H1 (cell line): ENCODE data around the gene SMIM13. TPM values are rescaled to one million over a fixed set of nuclear protein-coding genes. Genes with fewer than 3 reads are reported as not detected.
"Not testable (repeated sequence)": the region's sequence is repeated elsewhere in the genome, so short reads cannot be mapped to it uniquely, and the experiment has no call there.

ENCODE experiments used
- CTCF ChIA-PET: fragments of 300-600 bp; sonication (Branson Sonifier 250); formaldehyde crosslinking; loops from one replicate; lab custom pipeline; 2021; ENCODE audit not compliant: partially characterized antibody; lab: Charles Lee
- POLR2A ChIA-PET: fragments of 300-600 bp; sonication (Branson Sonifier 250); formaldehyde crosslinking; loops from one replicate; lab custom pipeline; 2021; ENCODE audit warnings: inconsistent platforms; ENCODE audit not compliant: partially characterized antibody; lab: Charles Lee
- DNase-seq, 2 experiments: peaks; one replicate each; pipeline versions ENCODE4 v3.0.0 to v3.0.0-alpha.2; 2010 to 2022; ENCODE audit warnings: low spot score in 2 of 2, low read depth in 1 of 2, mixed read lengths in 1 of 2
- FAIRE-seq: peaks from 2 replicates; lab custom pipeline; 2011; peaks lifted over from hg19 to GRCh38; lab: Jason Lieb, UNC
- H2AFZ ChIP-seq: 2 replicates; pipeline ENCODE4 v1.8.1; 2012; ENCODE audit warnings: low read length, inconsistent platforms
- H2AK5ac ChIP-seq: 2 replicates; pipeline ENCODE4 v1.6.1; 2013; ENCODE audit warnings: low read depth, low read length
- H2BK120ac ChIP-seq: replicated peaks from 2 replicates; pipeline ENCODE3; 2013; ENCODE audit warnings: low read depth, low read length, inconsistent platforms
- H2BK12ac ChIP-seq: 2 replicates; pipeline ENCODE4 v1.6.1; 2013; ENCODE audit warnings: low read depth, low read length
- H2BK15ac ChIP-seq: 2 replicates; pipeline ENCODE4 v1.6.1; 2013; ENCODE audit warnings: low read length
- H2BK20ac ChIP-seq: 2 replicates; pipeline ENCODE4 v1.6.1; 2013; ENCODE audit warnings: low read length
- H2BK5ac ChIP-seq: 2 replicates; pipeline ENCODE4 v1.6.1; 2013; ENCODE audit warnings: low read depth, low read length
- H3K14ac ChIP-seq: 2 replicates; pipeline ENCODE4 v1.6.1; 2013; ENCODE audit warnings: inconsistent platforms; ENCODE audit not compliant: insufficient read length
- H3K18ac ChIP-seq: 2 replicates; pipeline ENCODE4 v1.6.1; 2013; ENCODE audit warnings: low read length; ENCODE audit errors: extremely low read depth
- H3K23ac ChIP-seq: 2 replicates; pipeline ENCODE4 v1.6.1; 2013; ENCODE audit warnings: inconsistent platforms; ENCODE audit not compliant: insufficient read length
- H3K23me2 ChIP-seq: 2 replicates; pipeline ENCODE4 v1.6.1; 2013; ENCODE audit warnings: low read depth, low read length
- H3K27ac ChIP-seq: 2 replicates; pipeline ENCODE4 v1.6.1; 2011; ENCODE audit warnings: low read depth, low read length, inconsistent platforms
- H3K27me3 ChIP-seq, 4 experiments: replicated peaks in 1 of 4; 1 replicate in 1 of 4; 2 replicates in 3 of 4; pipeline versions ENCODE4 v1.6.1 to v1.8.1; 2011 to 2013; ENCODE audit warnings: low read length in 3 of 4, mild to moderate bottlenecking in 3 of 4, inconsistent platforms in 2 of 4, mixed read lengths in 2 of 4, moderate library complexity in 1 of 4; ENCODE audit not compliant: control insufficient read depth in 3 of 4, insufficient read depth in 3 of 4; ENCODE audit errors: extremely low read depth in 1 of 4
- H3K36me3 ChIP-seq, 4 experiments: 2 replicates each; pipeline versions ENCODE4 v1.6.1 to v1.8.1; 2011 to 2013; ENCODE audit warnings: mild to moderate bottlenecking in 4 of 4, low read length in 3 of 4, moderate library complexity in 2 of 4, control low read depth in 1 of 4, inconsistent platforms in 1 of 4; ENCODE audit not compliant: insufficient read depth in 4 of 4, control insufficient read depth in 2 of 4
- H3K4ac ChIP-seq: replicated peaks from 2 replicates; pipeline ENCODE3; 2013; ENCODE audit warnings: low read length, low read depth, mixed read lengths, inconsistent platforms; ENCODE audit not compliant: insufficient read length
- H3K4me1 ChIP-seq, 4 experiments: replicated peaks in 1 of 4; 1 replicate in 1 of 4; 2 replicates in 3 of 4; pipeline versions ENCODE4 v1.6.1 to v1.8.1; 2011 to 2013; ENCODE audit warnings: low read length in 3 of 4, inconsistent platforms in 2 of 4, mixed read lengths in 1 of 4; ENCODE audit not compliant: insufficient read depth in 4 of 4, control insufficient read depth in 3 of 4
- H3K4me2 ChIP-seq, 2 experiments: 2 replicates each; pipeline versions ENCODE4 v1.6.1 to v1.8.1; 2011 to 2013; ENCODE audit warnings: low read depth in 2 of 2, low read length in 2 of 2, control low read depth in 1 of 2, inconsistent platforms in 1 of 2, mild to moderate bottlenecking in 1 of 2; ENCODE audit not compliant: insufficient read depth in 1 of 2
- H3K4me3 ChIP-seq, 4 experiments: fragments of 200-600, 300-600 bp in 1 of 4; sonication (generic), shearing (Covaris generic), sonication (Bioruptor Twin) in 1 of 4; 2 replicates each; pipeline versions ENCODE4 v1.5.1 to v1.8.1; 2011 to 2016; ENCODE audit warnings: low read length in 4 of 4, low read depth in 3 of 4, control low read depth in 2 of 4, inconsistent platforms in 2 of 4, mild to moderate bottlenecking in 2 of 4, mixed read lengths in 1 of 4, moderate library complexity in 1 of 4; ENCODE audit not compliant: insufficient read depth in 2 of 4; ENCODE audit errors: extremely low read depth in 1 of 4
- H3K56ac ChIP-seq: replicated peaks from 2 replicates; pipeline ENCODE3; 2013; ENCODE audit warnings: low read depth, mild to moderate bottlenecking, mixed read lengths, low read length, inconsistent platforms; ENCODE audit not compliant: insufficient read length
- H3K79me1 ChIP-seq: 2 replicates; pipeline ENCODE4 v1.6.1; 2013; ENCODE audit warnings: low read depth, low read length, control low read depth
- H3K79me2 ChIP-seq, 2 experiments: 2 replicates each; pipeline versions ENCODE4 v1.6.1 to v1.8.1; 2012 to 2013; ENCODE audit warnings: low read length in 2 of 2, mild to moderate bottlenecking in 2 of 2, inconsistent platforms in 1 of 2; ENCODE audit not compliant: insufficient read depth in 2 of 2, control insufficient read depth in 1 of 2
- H3K9ac ChIP-seq, 4 experiments: replicated peaks in 1 of 4; 1 replicate in 1 of 4; 2 replicates in 3 of 4; pipeline versions ENCODE4 v1.6.1 to v1.8.1; 2011 to 2013; ENCODE audit warnings: low read depth in 3 of 4, low read length in 3 of 4, control low read depth in 2 of 4, mild to moderate bottlenecking in 2 of 4, moderate library complexity in 2 of 4, inconsistent platforms in 1 of 4; ENCODE audit errors: extremely low read depth in 1 of 4
- H3K9me3 ChIP-seq, 2 experiments: 2 replicates each; pipeline versions ENCODE4 v1.6.1 to v1.8.1; 2012 to 2013; ENCODE audit warnings: mild to moderate bottlenecking in 2 of 2, moderate library complexity in 2 of 2, control low read depth in 1 of 2, inconsistent platforms in 1 of 2, low read depth in 1 of 2, low read length in 1 of 2, mixed read lengths in 1 of 2; ENCODE audit not compliant: insufficient read depth in 2 of 2
- H4K20me1 ChIP-seq, 2 experiments: replicated peaks in 1 of 2; 2 replicates each; pipeline versions ENCODE3 to v1.8.1; 2011 to 2013; ENCODE audit warnings: inconsistent platforms in 2 of 2, low read length in 2 of 2, mild to moderate bottlenecking in 1 of 2; ENCODE audit not compliant: insufficient read depth in 2 of 2, control insufficient read depth in 1 of 2
- H4K5ac ChIP-seq: 2 replicates; pipeline ENCODE4 v1.6.1; 2013; ENCODE audit warnings: low read length, low read depth, mixed read lengths, inconsistent platforms; ENCODE audit not compliant: insufficient read length
- H4K8ac ChIP-seq: 2 replicates; pipeline ENCODE4 v1.8.0; 2013; ENCODE audit warnings: mild to moderate bottlenecking, moderate library complexity, low read length, inconsistent platforms; ENCODE audit not compliant: insufficient read depth; ENCODE audit errors: extremely low read depth
- H4K91ac ChIP-seq: replicated peaks from 2 replicates; pipeline ENCODE3; 2013; ENCODE audit warnings: low read length, mixed read lengths, inconsistent platforms; ENCODE audit not compliant: insufficient read length
- whole genome bisulfite sequencing, 2 experiments: shearing (Covaris generic) in 1 of 2; methylation state at CpG; one replicate each; pipeline versions ENCODE4 v1.1.6 to v1.1.7; 2013 to 2015; ENCODE audit warnings: low lambda C conversion rate in 2 of 2, mixed read lengths in 2 of 2, inconsistent platforms in 1 of 2, low coverage in 1 of 2, missing lambda C conversion rate in 1 of 2; ENCODE audit not compliant: insufficient replicate concordance in 2 of 2, insufficient coverage in 1 of 2, insufficient read length in 1 of 2; ENCODE audit errors: extremely low coverage in 1 of 2, missing lambda C conversion rate in 1 of 2; 5-methylcytosine and 5-hydroxymethylcytosine counted together
- polyA plus RNA-seq, 7 experiments: library from polyadenylated mRNA; depleted of rRNA in 3 of 7; stranded (reverse) in 5 of 7; unstranded in 2 of 7; fragments of >200 nt in 5 of 7; fragments of 200-250 nt in 2 of 7; gene quantifications; 1 replicate in 5 of 7; 2 replicates in 1 of 7; 4 replicates in 1 of 7; pipeline versions ENCODE4 v1.2.1 to v1.2.3, GENCODE V29; 2011 to 2013; ENCODE audit warnings: missing spikeins in 2 of 7, mixed read lengths in 2 of 7
- total RNA-seq: library from RNA; stranded (reverse); fragmentation: NEBNext Ultra II Directional; extraction: Animal tissue kit (Norgen Biotek cat#: 25700); gene quantifications from 2 replicates; pipeline ENCODE4 v1.2.1, GENCODE V29; 2021

Gene SMIM13
- total and polyA plus RNA-seq, 2 of the 8 experiments (the other 6 are each of a cell fraction or from before 2014, with no cell fraction given): 1.7 to 10.6 TPM

DNA sequence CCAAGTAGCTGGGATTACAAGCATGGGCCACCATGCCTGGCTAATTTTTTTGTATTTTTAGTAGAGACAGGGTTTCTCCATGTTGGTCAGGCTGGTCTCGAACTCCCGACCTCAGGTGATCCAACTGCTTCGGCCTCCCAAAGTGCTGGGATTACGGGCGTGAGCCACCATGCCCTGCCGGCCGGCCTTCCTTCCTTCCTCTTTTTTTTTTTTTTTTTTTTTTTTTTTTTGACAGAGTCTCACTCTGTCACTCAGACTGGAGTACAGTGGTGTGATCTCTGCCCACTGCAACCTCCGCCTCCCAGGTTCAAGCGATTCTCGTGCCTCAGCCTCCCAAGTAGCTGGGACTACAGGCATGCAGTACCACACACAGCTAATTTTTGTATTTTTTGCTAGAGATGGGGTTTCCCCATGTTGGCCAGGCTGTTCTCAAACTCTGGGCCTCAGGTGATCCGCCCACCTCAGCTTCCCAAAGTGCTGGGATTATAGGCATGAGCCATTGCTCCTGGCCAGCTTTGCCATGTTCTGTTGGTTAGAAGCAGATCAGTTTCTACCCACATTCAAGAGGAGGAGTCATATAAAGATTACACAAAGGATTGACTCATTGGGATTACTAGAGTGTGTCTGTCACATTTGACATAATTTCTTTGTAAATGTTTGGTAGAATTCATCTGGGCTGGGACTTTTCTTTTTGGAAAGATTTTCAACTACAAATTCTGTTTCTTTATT is 22.3 kb downstream of the SMIM13 start:
- H2BK5ac ChIP-seq, H4K5ac ChIP-seq, H3K9me3 ChIP-seq, H3K9ac ChIP-seq, H3K56ac ChIP-seq, H2AK5ac ChIP-seq, H3K36me3 ChIP-seq, H3K27me3 ChIP-seq, H3K4me3 ChIP-seq, H4K8ac ChIP-seq, H2BK120ac ChIP-seq, H3K27ac ChIP-seq, H3K23me2 ChIP-seq, H2BK12ac ChIP-seq, H3K18ac ChIP-seq, POLR2A ChIA-PET, H2BK20ac ChIP-seq, H3K4ac ChIP-seq, H4K91ac ChIP-seq, H4K20me1 ChIP-seq, H3K23ac ChIP-seq, H3K4me1 ChIP-seq, H3K4me2 ChIP-seq, H2BK15ac ChIP-seq, H3K14ac ChIP-seq, H3K79me1 ChIP-seq, FAIRE-seq, H2AFZ ChIP-seq: not testable (repeated sequence)
- WGBS, 2 experiments: 97% methylated on average over 5 of the region's 11 CpGs; no CpG with 5 or more reads in 1 of the 2 experiments
- peaks cover 0 to 52% of the 10 kb centered on the region in 2 experiments; a peak in 2 of 4 replicates for H3K79me2 ChIP-seq
- DNase-seq: peak in 1 of 2 experiments; percentile 41
- CTCF ChIA-PET: interaction anchor here (2.5 kb wide), 1 partner anchor 8 kb away, joined by 7 read pairs; no protein-coding TSS in a partner anchor
